ENCODE measurements around the gene PTMA.
"Not testable (repeated sequence)": the region's sequence is repeated elsewhere in the genome, so short reads cannot be mapped to it uniquely, and the experiment has no call there.

PTMA gene, protein sequence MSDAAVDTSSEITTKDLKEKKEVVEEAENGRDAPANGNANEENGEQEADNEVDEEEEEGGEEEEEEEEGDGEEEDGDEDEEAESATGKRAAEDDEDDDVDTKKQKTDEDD

GRCh38 chr2:231707927-231708772 lies at the start of gene PTMA:
PTMA (plus strand) TSS chr2:231708525; CDS start chr2:231708707, 182 bp downstream.
- peak; percentile 96 to 99 (median 99) for DNase-seq

DNA sequence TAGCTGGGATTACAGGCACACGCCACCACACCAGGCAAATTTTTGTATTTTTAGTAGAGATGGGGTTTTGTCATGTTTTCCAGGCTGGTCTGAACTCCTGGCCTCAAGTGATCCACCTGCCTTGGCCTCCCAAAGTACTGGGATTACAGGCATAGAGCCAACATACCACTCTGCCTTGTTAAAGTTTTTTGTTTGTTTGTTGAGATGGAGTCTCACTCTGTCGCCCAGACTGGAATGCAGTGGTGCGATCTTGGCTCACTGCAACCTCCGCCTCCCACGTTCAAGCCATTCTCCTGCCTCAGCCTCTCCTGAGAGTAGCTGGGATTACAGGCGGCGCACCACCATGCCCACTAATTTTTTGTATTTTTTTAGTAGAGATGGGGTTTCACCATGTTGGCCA lies 48.3 kb upstream of the PTMA start:
- DNase-seq = not testable (repeated sequence)

GRCh38 chr2:231660860-231661259 lies 47.5 kb upstream of the PTMA start:
- no peak for DNase-seq

GRCh38 chr2:231661422-231662027 lies 46.8 kb upstream of the PTMA start:
- DNase-seq = no peak

GRCh38 chr2:231662028-231662810 lies 46.1 kb upstream of the PTMA start:
- DNase-seq = peak; percentile 95 to 98 (median 96)

DNA sequence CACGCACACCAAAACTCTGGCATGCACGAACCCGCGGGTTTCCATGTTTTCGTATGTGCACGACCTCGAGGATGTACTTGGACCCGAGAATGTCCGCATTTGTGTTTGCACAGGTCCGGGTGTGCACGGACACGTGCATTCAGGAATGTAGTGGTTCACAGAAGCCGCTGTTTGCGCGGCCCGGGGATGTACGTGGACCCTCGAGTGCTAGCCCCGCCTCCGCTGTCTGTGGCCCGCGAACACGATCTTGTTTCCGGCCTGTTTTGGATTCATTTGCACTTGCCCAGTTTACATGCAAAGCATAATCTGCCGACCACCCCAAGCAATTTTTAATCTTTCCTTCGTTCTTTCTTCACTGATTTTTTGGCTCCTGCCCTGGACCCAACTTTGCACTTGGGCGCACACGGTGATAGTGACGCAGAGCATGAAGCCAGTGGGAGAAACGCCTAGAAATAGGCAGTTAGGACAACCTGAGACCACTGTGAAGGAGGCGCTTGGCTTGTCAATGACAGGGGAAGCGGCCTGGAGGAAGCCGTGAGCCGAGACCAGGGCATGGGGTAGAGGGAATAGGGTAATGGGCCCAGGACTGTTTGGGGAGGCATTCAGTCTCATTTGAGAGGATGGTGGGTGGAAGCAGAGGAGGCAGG lies 45.4 kb upstream of the PTMA start:
- DNase-seq = no peak

DNA sequence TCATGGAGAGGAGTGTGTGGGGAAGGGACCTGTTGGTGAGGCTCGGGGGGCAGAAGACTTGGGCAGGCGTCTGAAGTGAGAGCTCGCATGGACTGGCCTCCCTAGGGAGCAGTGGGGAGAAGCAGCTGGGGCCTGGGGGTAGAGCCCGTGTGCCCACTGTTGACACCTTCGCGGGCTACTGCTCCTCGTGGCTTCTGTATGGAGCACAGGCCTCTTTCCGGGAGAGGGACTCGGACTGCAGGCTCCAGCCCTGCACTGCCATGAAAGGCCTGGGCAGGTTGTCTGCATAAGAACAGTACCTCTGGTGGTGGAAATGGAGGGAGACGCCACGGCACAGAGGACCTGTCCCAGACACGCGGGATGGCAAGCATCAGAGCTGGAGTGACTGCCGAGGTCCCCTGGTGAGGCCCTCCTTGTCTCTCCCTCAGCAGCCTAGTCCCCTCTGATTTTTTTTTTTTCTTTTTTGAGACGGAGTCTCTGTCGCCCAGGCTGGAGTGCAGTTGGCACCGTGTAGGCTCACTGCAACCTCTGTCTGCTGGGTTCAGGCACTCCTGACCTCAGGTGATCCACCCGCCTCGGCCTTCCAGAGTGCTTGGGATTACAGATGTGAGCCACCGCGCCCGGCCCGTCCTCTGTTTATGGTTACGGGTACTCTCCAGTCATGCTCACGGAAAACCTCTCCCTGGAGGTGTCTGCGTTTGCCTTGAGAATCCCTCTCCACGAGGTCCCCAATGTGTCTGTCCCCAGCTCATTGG lies 44.7 kb upstream of the PTMA start:
- DNase-seq = no peak

DNA sequence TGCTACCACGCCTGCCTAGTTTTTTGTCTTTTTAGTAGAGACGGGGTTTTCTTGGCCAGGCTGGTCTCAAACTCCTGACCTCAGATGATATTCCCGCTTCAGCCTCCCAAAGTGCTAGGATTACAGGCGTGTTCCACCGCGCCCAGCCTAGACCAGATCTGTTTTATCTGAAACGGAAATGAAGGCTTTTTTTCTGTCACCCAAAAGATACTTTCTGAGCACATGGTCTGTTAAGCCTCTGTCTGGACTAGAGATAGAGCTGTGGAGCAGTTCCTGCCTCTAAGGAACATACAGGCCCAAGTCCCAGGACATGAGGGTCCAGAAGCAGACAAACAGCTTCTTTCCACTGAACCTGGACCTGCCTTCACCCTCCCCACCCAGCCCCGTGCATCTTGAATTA lies 43.6 kb upstream of the PTMA start:
- DNase-seq = no peak

- no peak for DNase-seq
Observed at GRCh38 chr2:231665245-231666170, 42.8 kb upstream of the PTMA start.

DNA sequence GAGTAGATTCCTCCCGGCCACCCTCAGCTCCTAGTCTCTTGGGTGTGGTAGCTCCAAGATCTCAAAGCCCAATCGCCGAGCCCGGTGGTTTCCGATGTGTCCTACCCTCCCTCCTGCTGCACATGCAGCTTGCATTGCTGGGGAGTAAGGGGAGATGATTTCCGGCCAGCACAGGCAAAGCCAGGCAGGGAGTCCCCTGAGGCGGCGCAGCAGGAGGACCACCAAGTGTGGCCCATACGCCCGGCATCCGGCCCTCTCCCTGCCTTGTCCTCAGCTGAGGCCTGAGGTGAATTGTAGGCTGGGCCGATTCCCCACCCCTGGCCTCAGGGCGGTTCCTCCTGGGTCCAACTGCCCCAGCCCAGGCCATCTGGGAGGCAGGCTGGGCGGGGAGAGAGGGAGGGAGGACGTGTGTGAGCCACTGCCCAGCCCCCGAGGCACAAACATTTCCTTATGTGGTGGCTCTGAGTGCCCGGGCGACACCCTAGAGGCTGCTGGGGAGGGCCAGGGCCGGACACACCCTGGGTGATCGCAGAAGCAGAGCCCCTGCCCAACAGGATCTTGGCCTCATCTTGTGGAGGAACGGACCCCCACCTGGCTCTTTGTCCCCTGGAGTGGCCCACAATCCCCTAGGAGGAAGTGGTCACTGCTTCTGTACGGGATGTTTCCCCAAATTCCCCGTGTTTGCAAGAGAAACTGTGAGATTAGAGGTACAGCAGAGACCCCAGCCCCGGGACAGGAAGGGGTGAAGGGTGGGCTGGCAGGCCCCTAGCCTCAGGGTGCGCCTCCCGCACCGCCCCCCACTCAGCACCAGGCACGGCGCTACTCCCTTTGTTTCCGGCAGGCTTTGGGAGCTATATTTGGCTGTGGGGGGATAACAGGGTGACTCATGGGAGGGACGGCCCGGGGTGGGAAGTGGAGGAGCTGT lies 41.9 kb upstream of the PTMA start:
- DNase-seq = peak; percentile 39 to 96 (median 92)

- no peak for DNase-seq
Observed at GRCh38 chr2:231667096-231667427, 41.3 kb upstream of the PTMA start.

DNA sequence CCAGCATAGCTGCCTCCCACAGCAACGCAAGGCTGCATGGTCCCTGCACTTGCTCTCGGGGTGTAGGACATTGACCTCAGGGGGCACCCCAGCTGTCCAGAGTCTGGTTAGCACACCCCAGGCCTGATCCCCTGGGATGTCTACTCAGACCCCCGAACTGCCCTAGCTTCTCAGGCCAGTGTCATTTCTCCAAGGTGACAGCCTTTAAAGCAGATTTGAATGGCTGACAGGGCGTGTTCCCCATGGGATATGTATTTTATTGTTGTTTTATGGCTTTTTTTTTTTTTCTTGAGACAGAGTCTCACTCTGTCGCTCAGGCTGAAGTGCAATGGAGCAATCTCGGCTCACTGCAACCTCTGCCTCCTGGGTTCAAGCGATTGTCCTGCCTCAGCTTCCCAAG lies 40.8 kb upstream of the PTMA start:
- peak in 1 of 3 experiments; percentile 11 for DNase-seq

- DNase-seq = no peak
Observed at GRCh38 chr2:231668981-231669380, 39.3 kb upstream of the PTMA start.

DNA sequence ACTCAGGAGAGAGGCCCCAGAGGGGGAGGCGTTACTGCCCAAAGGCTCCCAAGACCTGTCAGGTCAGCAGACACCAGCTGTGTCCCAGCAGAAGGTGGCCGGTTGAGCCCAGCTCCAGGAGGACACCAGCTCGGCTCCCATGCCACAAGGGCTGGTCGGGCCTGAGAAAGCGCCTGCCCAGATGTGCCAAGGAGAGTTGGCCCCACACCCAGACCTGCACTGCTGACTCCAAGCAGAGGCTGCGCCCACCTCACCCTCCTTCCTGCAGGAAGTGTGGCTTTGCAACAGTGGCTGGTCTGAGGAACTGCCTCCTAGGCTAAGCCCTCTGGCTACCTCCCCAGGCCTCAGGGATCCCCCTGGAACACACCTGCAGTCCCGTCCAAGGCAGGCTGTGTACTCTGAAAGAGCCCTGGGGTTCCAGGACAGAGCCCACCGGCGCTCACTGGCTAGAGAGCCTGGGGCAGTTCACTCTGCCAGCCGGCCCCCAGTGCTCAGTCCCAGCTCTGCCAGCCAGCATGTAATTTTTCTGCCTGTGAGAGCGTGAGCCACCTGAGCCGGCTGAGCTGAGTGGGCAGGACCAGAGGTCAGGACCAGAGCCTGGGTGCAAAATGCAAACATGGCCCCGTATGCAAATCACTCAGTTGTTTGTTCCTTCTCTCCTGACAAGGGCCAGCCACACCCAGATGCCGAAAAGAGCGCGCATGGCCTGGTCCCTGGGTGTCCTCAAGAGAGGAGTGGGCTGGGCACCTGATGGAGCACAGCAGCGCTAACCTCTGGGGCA lies 36.9 kb upstream of the PTMA start:
- peak in 2 of 3 experiments; percentile 31 to 48 for DNase-seq

GRCh38 chr2:231672617-231673347 lies 35.5 kb upstream of the PTMA start:
- peak; percentile 72 to 87 (median 75) for DNase-seq

- DNase-seq = peak; percentile 76 to 89 (median 84)
Observed at GRCh38 chr2:231673348-231673770, 35.0 kb upstream of the PTMA start.

GRCh38 chr2:231674587-231675338 lies 33.6 kb upstream of the PTMA start:
- peak; percentile 24 to 74 (median 67) for DNase-seq

All from NCI-H1417 (cell line).